HG03280 (cell line): ENCODE results near the gene RAET1G.
"Not testable (repeated sequence)": the region's sequence is repeated elsewhere in the genome, so short reads cannot be mapped to it uniquely, and the experiment has no call there.

Source experiments
- ATAC-seq: cut with Tn5 transposase; IDR thresholded peaks from one replicate; pipeline ENCODE4 v1.9.1; 2021; ENCODE audit warnings: mild to moderate bottlenecking, moderate library complexity; ENCODE audit not compliant: unreplicated experiment

The RAET1G gene

DNA sequence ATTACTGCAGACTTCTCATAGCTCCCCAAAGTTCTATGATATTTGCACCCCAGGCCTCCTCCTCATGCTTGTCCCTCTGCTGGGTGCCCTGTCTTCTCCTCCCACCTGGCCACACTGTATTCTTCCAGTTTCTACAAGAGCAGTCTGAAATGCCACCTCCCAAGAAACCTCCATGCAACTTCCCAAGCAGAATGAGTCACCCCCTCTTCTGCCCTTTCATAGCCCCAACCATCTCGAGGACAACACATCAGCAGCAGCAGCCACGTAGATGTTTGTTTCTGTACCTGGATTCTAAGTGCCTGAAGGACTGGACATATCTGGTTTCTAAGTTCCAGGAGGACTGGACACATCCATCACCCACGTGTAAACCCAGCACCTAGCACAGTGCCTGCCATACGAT is 12.3 kb upstream of the RAET1G start:
- no peak for ATAC-seq

DNA sequence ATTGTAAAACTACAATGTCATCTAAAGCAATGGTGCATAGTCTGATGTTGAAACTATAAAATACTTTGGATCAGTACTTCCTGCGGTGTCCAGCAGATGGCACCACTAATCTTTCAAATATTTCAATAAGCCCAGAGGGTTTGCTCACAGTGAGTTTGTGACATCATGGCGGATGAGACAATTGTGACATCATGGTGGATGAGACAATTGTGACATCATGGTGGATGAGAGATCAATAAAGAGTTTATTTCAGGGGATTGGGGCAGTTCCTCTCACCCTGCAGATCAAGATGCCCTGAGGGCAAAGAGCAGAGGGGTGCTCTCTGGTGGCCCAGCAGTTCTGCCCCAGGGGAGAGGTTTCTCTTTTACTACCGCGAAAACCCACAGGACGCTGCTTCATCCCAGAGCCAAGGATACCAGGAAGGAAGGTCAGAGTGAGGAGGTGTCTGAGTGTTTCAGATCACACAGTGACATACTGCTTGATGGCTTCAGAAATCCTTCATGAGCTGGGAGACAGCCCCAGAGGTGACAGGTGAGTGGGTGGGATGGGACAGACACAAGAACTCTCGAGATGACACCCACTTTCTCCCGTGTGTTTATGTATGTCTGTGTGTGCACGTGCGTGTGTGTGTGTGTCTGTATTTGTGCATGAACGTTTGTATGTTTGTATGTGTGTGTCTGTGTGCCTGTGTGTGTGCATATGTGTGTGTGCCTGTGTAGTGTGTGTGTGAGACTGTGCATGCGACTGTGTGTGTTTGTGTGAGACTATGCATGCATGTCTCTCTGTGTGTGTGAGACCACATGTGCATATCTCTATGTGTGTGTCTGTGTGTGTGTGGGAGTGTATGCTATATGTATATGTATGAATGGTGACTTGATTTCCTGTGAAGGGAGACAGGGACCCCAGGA is 11.6 kb upstream of the RAET1G start:
- no peak for ATAC-seq

DNA sequence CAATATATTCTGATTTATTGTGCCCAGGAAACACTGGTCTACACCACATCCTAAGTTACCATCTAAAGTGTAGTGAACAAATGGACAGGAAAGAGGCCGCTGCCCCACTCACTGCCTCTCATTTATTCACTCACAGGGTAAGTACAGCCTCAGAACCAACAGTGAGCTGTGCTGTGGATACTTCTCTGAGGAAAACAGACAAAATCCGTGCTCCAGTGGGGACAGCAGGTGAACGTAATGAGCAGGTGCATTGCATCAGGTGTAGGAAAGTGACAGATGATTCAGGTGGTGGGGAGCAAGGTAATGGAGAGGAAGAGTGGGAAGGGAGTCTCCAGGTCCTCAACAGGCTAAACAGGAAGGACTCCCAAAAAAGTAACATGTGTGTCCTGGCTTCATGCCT is 10.5 kb upstream of the RAET1G start:
- ATAC-seq, result no peak

- no peak for ATAC-seq
Measured at GRCh38 chr6:149933036-149933435, 10.1 kb upstream of the RAET1G start.

DNA sequence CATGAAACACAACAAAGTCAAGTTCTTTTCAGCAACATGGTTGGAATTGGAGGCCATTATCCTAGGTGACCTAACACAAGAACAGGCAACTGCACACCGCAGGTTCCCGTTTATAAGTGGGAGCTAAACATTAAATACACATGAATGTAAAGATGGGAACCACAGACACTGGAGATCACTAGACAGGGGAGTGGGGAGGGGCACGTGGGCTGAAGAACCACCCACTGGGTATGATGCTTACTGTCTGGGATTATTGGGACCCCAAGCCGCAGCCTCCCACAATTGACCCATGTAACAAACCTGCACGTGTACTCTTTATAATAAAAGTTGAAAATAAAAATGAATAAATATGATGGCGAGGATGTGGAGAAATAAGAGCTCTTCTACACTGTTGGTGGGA is 8.6 kb upstream of the RAET1G start:
- no peak for ATAC-seq

- no peak for ATAC-seq
Measured at GRCh38 chr6:149929422-149929821, 6.5 kb upstream of the RAET1G start.

- not testable (repeated sequence) for ATAC-seq
Measured at GRCh38 chr6:149927025-149927424, 4.1 kb upstream of the RAET1G start.

DNA sequence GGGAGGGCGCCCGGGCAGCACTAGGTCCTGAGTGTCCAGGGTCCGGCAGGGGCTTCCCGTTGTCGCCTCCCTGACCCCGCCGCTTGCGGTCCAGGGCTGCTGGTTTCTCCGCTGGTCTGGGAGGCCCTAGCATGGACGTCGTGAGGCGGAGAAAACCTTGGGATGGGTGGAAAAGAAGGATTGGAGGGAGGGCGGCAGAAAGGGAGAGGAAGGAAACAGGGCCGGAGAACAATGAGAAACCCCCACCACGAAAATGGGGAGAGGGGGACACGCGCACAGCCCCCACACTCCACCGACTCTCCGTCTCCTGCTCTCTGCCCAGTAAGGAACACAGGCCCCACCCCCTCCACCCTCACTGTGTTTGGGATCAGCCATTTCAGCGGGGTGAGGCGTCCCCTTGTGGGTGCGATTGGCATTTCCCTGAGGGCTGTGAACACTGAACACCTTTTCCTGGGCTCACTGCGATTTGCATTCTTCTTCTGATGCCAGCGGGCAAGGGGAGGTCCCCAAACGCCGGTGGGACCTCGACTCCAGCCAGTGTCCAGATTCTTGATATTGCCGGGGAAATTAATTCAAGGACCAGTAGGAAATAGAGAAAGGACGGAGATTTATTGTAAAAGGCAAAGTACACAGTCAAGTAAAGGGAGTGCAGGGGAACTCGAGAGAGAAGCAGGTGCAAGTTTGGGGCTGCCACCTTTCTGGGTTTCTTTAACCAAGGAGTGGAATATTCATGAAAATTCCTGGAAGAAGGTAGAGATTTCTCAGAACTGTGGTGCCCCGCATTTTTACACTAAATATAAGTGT is 3.3 kb upstream of the RAET1G start:
- ATAC-seq, result no peak

DNA sequence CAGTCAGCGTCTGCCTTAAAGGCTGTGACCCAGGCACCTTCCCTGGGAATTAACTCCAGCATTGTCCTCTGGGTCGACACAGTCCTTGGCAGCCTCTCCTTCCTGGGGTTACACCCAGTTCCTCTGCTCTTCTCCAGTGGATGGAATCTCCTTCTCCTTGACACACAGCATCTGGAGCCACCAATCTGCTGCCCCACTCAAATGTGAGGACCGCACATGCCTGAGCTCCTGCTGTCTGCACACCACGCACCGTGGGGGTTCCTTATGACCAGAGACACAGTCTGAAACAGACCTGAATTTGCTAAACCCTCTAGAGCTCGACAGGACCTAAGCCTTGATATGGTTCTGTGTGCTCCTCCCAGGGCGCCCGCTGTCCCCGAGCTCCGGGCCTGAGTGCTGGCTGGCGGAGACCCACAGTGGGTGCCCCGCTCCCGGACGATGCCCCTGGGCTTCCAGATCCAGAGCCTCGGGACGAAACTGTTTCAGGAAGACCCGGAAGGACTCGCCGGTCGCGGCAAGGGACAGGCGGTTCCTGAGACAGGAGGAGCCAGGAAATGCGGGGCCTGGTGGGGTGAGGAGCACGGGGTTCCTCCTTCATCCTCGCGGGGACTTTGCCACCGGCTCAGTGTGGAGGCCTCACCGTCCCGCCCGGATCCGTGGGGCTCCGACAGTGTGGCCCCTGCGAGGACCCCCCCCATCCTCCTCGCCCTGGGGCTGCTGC is 2.5 kb upstream of the RAET1G start:
- ATAC-seq, result no peak

- no peak for ATAC-seq
Measured at GRCh38 chr6:149924933-149925252, 2.0 kb upstream of the RAET1G start.

GRCh38 chr6:149924206-149924932 is 1.4 kb upstream of the RAET1G start:
- no peak for ATAC-seq

- no peak for ATAC-seq
Measured at GRCh38 chr6:149923327-149923986, 536 bp upstream of the RAET1G start.

- not testable (repeated sequence) for ATAC-seq
Measured at GRCh38 chr6:149922091-149922490, 830 bp downstream of the RAET1G start.

DNA sequence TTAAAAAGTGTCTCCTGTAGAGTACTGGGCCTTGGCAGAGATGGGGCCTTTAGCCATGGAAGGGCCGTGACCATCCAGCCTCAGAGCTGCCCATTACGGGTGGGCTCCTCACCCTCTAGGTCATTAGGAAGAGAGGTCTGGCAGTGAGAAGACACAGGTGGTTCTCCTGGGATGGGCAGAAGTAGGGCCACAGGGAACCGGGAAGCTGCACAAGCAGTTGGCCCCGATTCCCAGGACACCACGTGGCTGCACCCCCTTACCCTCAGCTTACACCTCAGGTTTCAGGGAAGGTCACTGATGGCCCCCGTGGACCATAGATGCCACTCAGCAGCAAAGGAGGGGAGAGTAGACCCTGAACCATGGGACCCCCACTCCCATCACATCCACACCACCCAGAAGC is 1.6 kb downstream of the RAET1G start:
- ATAC-seq, result no peak

GRCh38 chr6:149919834-149920225 is 3.1 kb downstream of the RAET1G start:
- ATAC-seq, result no peak

- ATAC-seq, result not testable (repeated sequence)
Measured at GRCh38 chr6:149919126-149919833, 3.6 kb downstream of the RAET1G start.

- no peak for ATAC-seq
Measured at GRCh38 chr6:149918151-149918905, 4.6 kb downstream of the RAET1G start.

- ATAC-seq, result no peak
Measured at GRCh38 chr6:149917679-149918078, 5.2 kb downstream of the RAET1G start.
